ENCODE data around the gene IL17RD.

IL17RD gene

DNA sequence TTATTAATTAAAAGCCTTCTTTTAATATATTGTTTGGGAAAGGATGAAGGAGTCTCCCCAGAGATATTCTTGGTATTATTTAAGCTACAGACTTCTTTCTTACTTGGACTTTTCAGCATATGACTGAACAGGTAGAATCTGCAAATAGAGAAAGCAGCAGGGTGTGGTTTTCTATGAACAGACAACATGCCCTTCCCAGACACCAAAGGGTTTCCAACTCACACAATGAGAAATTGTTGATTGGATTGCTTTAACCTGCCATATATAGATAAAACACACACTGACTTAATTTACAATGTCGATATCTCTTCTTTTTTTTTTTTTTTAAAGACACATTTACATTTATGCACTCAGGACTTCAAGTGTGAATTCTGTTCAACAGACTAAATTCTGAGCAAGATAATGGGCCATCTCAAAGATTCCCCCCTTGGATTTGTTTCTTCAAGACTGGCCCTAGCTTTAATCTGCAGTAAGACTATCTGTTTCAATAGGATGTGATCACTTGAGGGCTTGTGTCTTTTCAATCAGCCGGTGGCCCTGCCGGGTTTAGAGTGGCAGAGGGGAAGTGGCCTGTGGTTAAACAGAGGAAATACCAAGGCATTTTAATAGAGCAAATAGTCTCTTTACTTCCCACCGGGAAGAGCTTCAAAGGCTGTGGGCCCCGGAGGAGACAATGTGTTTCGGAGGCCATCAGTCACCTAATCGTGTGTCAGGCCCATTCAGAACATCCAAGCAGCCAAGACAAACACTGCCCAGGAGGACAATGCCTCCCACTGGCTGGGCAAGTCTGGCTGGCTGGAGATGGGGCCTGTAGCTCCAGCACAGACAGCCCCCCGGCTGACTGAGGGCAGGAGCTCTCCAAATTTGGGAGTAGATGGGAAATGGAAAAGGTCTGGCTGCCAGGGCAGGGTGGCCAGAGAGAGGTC, 6.1 kb downstream of the IL17RD start:
- H2AK5ac ChIP-seq (ENCODE audit: low read length): no peak overlapping the region
- no peak overlapping the region for H2BK5ac ChIP-seq (ENCODE audit: low read depth, low read length, poor library complexity)
- H3K79me2 ChIP-seq (ENCODE audit: control insufficient read depth, insufficient read depth, low read length, poor library complexity): no peaks in the 10 kb centered on the region
- no peak overlapping the region for H4K91ac ChIP-seq (ENCODE audit: low read depth, low read length)
- H4K12ac ChIP-seq (ENCODE audit: low read depth, low read length): no peak overlapping the region
- no peaks in the 10 kb centered on the region for H3K79me1 ChIP-seq (ENCODE audit: low read length)
- H3K27ac ChIP-seq (ENCODE audit: low read depth, low read length): no peak overlapping the region
- peaks cover 10 to 25% of the 10 kb centered on the region in 2 experiments for H3K4me1 ChIP-seq (ENCODE audit: control insufficient read depth in 1 of 2, insufficient read depth in 2 of 2, low read length in 2 of 2)
- H3K4me2 ChIP-seq (ENCODE audit: low read length): no peak overlapping the region
- H2BK12ac ChIP-seq (ENCODE audit: low read length): no peak overlapping the region
- no peak for DNase-seq
- no peaks in the 10 kb centered on the region for H3K9me3 ChIP-seq (ENCODE audit: insufficient read depth, low read depth, low read length)
- H3K9ac ChIP-seq (ENCODE audit: low read length): no peak overlapping the region
- H3K18ac ChIP-seq (ENCODE audit: low read length): no peak overlapping the region
- no peaks in the 10 kb centered on the region for H3K36me3 ChIP-seq (ENCODE audit: control insufficient read depth in 1 of 2, insufficient read depth in 2 of 2, low read length in 2 of 2)
- H2AFZ ChIP-seq (ENCODE audit: insufficient read depth, low read length, poor library complexity): no peak overlapping the region
- no peak overlapping the region for H3K14ac ChIP-seq (ENCODE audit: low read length)
- peaks cover 3% of the 10 kb centered on the region for H3K27me3 ChIP-seq (ENCODE audit: insufficient read depth, low read length)
- no peak overlapping the region for H3K4me3 ChIP-seq (ENCODE audit: low read depth, low read length)
- no peak overlapping the region for H4K8ac ChIP-seq (ENCODE audit: low read depth, low read length)
- WGBS (ENCODE audit: extremely low coverage, insufficient coverage, insufficient read length): no CpG with 5 or more reads among the region's 8 CpGs
- H3K23ac ChIP-seq (ENCODE audit: low read length): no peak overlapping the region
- H2BK120ac ChIP-seq (ENCODE audit: insufficient read depth, low read length, poor library complexity): no peak overlapping the region
- no peak overlapping the region for H3K4ac ChIP-seq (ENCODE audit: low read depth, low read length)

GRCh38 chr3:57158325-57158724, 6.8 kb downstream of the IL17RD start:
- H3K36me3 ChIP-seq (ENCODE audit: control insufficient read depth in 1 of 2, insufficient read depth in 2 of 2, low read length in 2 of 2): no peaks in the 10 kb centered on the region
- no peaks in the 10 kb centered on the region for H3K79me2 ChIP-seq (ENCODE audit: control insufficient read depth, insufficient read depth, low read length, poor library complexity)
- H2AFZ ChIP-seq (ENCODE audit: insufficient read depth, low read length, poor library complexity): no peak overlapping the region
- no peaks in the 10 kb centered on the region for H3K79me1 ChIP-seq (ENCODE audit: low read length)
- no peaks in the 10 kb centered on the region for H3K9me3 ChIP-seq (ENCODE audit: insufficient read depth, low read depth, low read length)
- no peak overlapping the region for H2BK12ac ChIP-seq (ENCODE audit: low read length)
- H3K23ac ChIP-seq (ENCODE audit: low read length): no peak overlapping the region
- H3K14ac ChIP-seq (ENCODE audit: low read length): no peak overlapping the region
- WGBS (ENCODE audit: extremely low coverage, insufficient coverage, insufficient read length): no CpG with 5 or more reads among the region's 3 CpGs
- H2AK5ac ChIP-seq (ENCODE audit: low read length): no peak overlapping the region
- H3K27me3 ChIP-seq (ENCODE audit: insufficient read depth, low read length): no peaks in the 10 kb centered on the region
- DNase-seq: no peak
- no peak overlapping the region for H2BK120ac ChIP-seq (ENCODE audit: insufficient read depth, low read length, poor library complexity)
- no peak overlapping the region for H2BK5ac ChIP-seq (ENCODE audit: low read depth, low read length, poor library complexity)
- no peak overlapping the region for H3K4ac ChIP-seq (ENCODE audit: low read depth, low read length)
- no peak overlapping the region for H4K12ac ChIP-seq (ENCODE audit: low read depth, low read length)
- no peak overlapping the region for H3K9ac ChIP-seq (ENCODE audit: low read length)
- no peak overlapping the region for H3K4me3 ChIP-seq (ENCODE audit: low read depth, low read length)
- no peak overlapping the region for H4K8ac ChIP-seq (ENCODE audit: low read depth, low read length)
- no peak overlapping the region for H4K91ac ChIP-seq (ENCODE audit: low read depth, low read length)
- no peak overlapping the region for H3K27ac ChIP-seq (ENCODE audit: low read depth, low read length)
- H3K18ac ChIP-seq (ENCODE audit: low read length): no peak overlapping the region
- H3K4me2 ChIP-seq (ENCODE audit: low read length): no peak overlapping the region
- peaks cover 10 to 21% of the 10 kb centered on the region in 2 experiments for H3K4me1 ChIP-seq (ENCODE audit: control insufficient read depth in 1 of 2, insufficient read depth in 2 of 2, low read length in 2 of 2)

DNA sequence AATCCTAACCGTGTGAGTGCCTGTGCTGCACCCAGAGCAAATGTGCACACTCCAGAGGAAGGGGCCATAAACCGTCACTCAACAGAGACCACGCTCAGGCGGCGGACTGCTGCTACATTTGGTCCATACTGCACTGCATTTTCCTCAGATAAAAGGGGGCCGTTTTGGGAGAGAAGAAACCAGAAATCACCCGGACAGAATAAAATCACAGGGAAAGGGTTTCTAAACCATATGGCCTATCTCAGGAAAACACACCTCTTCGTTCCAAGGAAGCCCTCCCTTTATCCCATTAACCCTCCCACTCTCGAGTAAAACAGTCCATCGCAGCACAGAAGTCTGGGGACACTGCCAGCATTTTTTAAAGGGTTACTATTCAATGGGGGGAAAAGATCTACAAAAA, 7.6 kb downstream of the IL17RD start:
- no peaks in the 10 kb centered on the region for H3K79me1 ChIP-seq (ENCODE audit: low read length)
- H3K79me2 ChIP-seq (ENCODE audit: control insufficient read depth, insufficient read depth, low read length, poor library complexity): no peaks in the 10 kb centered on the region
- H2BK120ac ChIP-seq (ENCODE audit: insufficient read depth, low read length, poor library complexity): no peak overlapping the region
- no peak overlapping the region for H3K14ac ChIP-seq (ENCODE audit: low read length)
- no peak overlapping the region for H3K9ac ChIP-seq (ENCODE audit: low read length)
- H3K27ac ChIP-seq (ENCODE audit: low read depth, low read length): no peak overlapping the region
- H2AK5ac ChIP-seq (ENCODE audit: low read length): no peak overlapping the region
- no peak overlapping the region for H3K18ac ChIP-seq (ENCODE audit: low read length)
- no peak for DNase-seq
- H2BK5ac ChIP-seq (ENCODE audit: low read depth, low read length, poor library complexity): no peak overlapping the region
- H2BK12ac ChIP-seq (ENCODE audit: low read length): no peak overlapping the region
- H3K23ac ChIP-seq (ENCODE audit: low read length): no peak overlapping the region
- no peak overlapping the region for H2AFZ ChIP-seq (ENCODE audit: insufficient read depth, low read length, poor library complexity)
- WGBS (ENCODE audit: extremely low coverage, insufficient coverage, insufficient read length): no CpG with 5 or more reads among the region's 10 CpGs
- no peak overlapping the region for H4K12ac ChIP-seq (ENCODE audit: low read depth, low read length)
- H3K4me1 ChIP-seq (ENCODE audit: control insufficient read depth in 1 of 2, insufficient read depth in 2 of 2, low read length in 2 of 2): peaks cover 10 to 21% of the 10 kb centered on the region in 2 experiments
- H4K8ac ChIP-seq (ENCODE audit: low read depth, low read length): no peak overlapping the region
- no peak overlapping the region for H3K4me2 ChIP-seq (ENCODE audit: low read length)
- no peaks in the 10 kb centered on the region for H3K9me3 ChIP-seq (ENCODE audit: insufficient read depth, low read depth, low read length)
- H3K27me3 ChIP-seq (ENCODE audit: insufficient read depth, low read length): no peaks in the 10 kb centered on the region
- H3K4ac ChIP-seq (ENCODE audit: low read depth, low read length): no peak overlapping the region
- H3K36me3 ChIP-seq (ENCODE audit: control insufficient read depth in 1 of 2, insufficient read depth in 2 of 2, low read length in 2 of 2): no peaks in the 10 kb centered on the region
- no peak overlapping the region for H3K4me3 ChIP-seq (ENCODE audit: low read depth, low read length)
- no peak overlapping the region for H4K91ac ChIP-seq (ENCODE audit: low read depth, low read length)

DNA sequence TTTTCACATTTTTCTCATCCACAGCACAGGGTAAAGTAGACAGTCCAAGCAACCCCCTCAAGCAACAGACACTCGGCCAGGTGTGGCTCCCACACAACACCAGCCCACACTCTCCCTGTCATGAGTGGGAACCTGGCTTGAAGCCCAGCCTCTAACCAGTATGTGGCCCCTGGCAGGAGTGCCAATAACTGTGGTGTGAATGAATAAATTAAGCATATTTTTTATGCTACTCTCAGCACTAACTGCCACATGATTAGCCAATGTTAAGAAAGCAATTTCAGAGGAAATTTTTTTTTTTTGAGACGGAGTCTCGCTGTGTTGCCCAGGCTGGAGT, 9.9 kb downstream of the IL17RD start:
- H3K18ac ChIP-seq (ENCODE audit: low read length): no peak overlapping the region
- H2AK5ac ChIP-seq (ENCODE audit: low read length): no peak overlapping the region
- no peak overlapping the region for H2BK5ac ChIP-seq (ENCODE audit: low read depth, low read length, poor library complexity)
- no peaks in the 10 kb centered on the region for H3K27me3 ChIP-seq (ENCODE audit: insufficient read depth, low read length)
- no peak for DNase-seq
- no peak overlapping the region for H2BK120ac ChIP-seq (ENCODE audit: insufficient read depth, low read length, poor library complexity)
- H3K27ac ChIP-seq (ENCODE audit: low read depth, low read length): no peak overlapping the region
- no peak overlapping the region for H4K12ac ChIP-seq (ENCODE audit: low read depth, low read length)
- no peak overlapping the region for H3K23ac ChIP-seq (ENCODE audit: low read length)
- H3K9me3 ChIP-seq (ENCODE audit: insufficient read depth, low read depth, low read length): no peaks in the 10 kb centered on the region
- H3K4me1 ChIP-seq (ENCODE audit: control insufficient read depth in 1 of 2, insufficient read depth in 2 of 2, low read length in 2 of 2): peaks cover 6 to 9% of the 10 kb centered on the region in 2 experiments
- H4K91ac ChIP-seq (ENCODE audit: low read depth, low read length): no peak overlapping the region
- no peak overlapping the region for H4K8ac ChIP-seq (ENCODE audit: low read depth, low read length)
- no peak overlapping the region for H3K14ac ChIP-seq (ENCODE audit: low read length)
- no peak overlapping the region for H3K4me2 ChIP-seq (ENCODE audit: low read length)
- no peak overlapping the region for H3K9ac ChIP-seq (ENCODE audit: low read length)
- H3K36me3 ChIP-seq (ENCODE audit: control insufficient read depth in 1 of 2, insufficient read depth in 2 of 2, low read length in 2 of 2): no peaks in the 10 kb centered on the region
- WGBS (ENCODE audit: extremely low coverage, insufficient coverage, insufficient read length): no CpG with 5 or more reads among the region's 3 CpGs
- H3K79me1 ChIP-seq (ENCODE audit: low read length): no peaks in the 10 kb centered on the region
- H2AFZ ChIP-seq (ENCODE audit: insufficient read depth, low read length, poor library complexity): no peak overlapping the region
- no peak overlapping the region for H2BK12ac ChIP-seq (ENCODE audit: low read length)
- H3K4ac ChIP-seq (ENCODE audit: low read depth, low read length): no peak overlapping the region
- no peaks in the 10 kb centered on the region for H3K79me2 ChIP-seq (ENCODE audit: control insufficient read depth, insufficient read depth, low read length, poor library complexity)
- no peak overlapping the region for H3K4me3 ChIP-seq (ENCODE audit: low read depth, low read length)

Measured in trophoblast cell (in vitro differentiated cells and primary cell).